ENCODE measurements around the gene PRR23A. TPM values are rescaled to one million over a fixed set of nuclear protein-coding genes. Genes with fewer than 3 reads are reported as not detected.

The PRR23A gene
- polyA plus RNA-seq, 3 donors = not detected

DNA sequence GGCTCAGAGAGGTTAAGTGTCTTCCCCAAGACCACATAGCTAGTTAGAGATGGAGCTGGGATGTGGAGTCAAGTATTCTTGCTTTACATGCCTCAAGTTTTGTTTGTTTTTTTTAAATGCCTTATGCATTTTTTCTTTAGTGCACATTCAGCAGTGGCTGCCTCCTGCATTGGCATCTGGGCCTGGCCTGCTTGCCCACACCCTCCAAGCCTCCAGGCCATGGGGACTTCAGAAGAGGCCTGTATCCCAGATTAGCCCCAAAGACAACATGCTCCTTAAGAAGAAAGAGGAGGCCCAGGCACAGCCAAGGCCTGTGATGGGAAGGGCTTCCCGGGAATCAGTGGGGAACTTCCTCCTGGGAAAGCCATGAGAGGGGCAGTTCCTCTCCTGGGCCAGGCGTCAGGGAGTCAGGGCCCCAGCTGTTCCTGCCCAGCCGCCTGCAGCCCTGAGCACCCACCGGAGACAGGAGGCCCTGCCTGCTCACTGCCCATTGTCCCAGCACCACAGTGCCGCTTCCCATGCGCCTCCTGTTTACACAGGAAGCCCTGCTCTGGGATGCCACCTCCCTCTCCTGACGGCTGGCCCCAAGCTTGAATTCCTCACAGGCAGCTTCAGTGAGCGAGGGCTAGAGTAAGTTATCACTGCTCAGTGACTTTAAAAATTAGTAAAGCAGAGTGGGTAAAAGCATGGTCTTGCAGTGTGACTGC lies 43.1 kb downstream of the PRR23A start:
- Mint-ChIP-seq H3K9me3 (peaks cover 2 to 31% (median 16%) of the 10 kb centered on the region in 7 donors), H3K4me1 (peaks cover 8% of the 10 kb centered on the region), H3K4me3 (no peak overlapping the region), H3K27ac (peak overlapping the region in 1 of 7 donors; percentile 45), H3K27me3 (ENCODE audit: low read depth in 3 of 3) (peaks cover 49 to 60% (median 52%) of the 10 kb centered on the region in 3 donors), H3K36me3 (peaks cover 0 to 2% of the 10 kb centered on the region in 2 donors)
- H3K4me3 ChIP-seq (replicated peaks in 1 of 3; ENCODE audit: low read depth in 2 of 3, low read length in 3 of 3) = no peak overlapping the region
- H4K20me1 ChIP-seq (ENCODE audit: insufficient read depth, low read length) = no peaks in the 10 kb centered on the region
- no peak for DNase-seq
- H3K9ac ChIP-seq (ENCODE audit: insufficient read depth, low read length, poor library complexity, severe bottlenecking) = no peak overlapping the region
- H3K4me2 ChIP-seq (replicated peaks; ENCODE audit: extremely low read depth, low read length, poor library complexity, severe bottlenecking) = no peak overlapping the region
- no peak overlapping the region for H2AFZ ChIP-seq (ENCODE audit: insufficient read depth, low read depth, low read length, poor library complexity, severe bottlenecking)
- peaks cover 5 to 7% of the 10 kb centered on the region in 2 donors for H3K9me3 ChIP-seq (replicated peaks in 1 of 2; ENCODE audit: control insufficient read depth in 1 of 2, insufficient read depth in 1 of 2, low read length in 2 of 2)
- H3K27ac ChIP-seq (ENCODE audit: low read depth in 1 of 2, low read length in 2 of 2) = no peak overlapping the region
- 78% methylated on average over 6 of the region's 8 CpGs for WGBS (ENCODE audit: insufficient coverage)
- intact Hi-C loops (cut with micrococcal nuclease) = no loop called here
- H3K36me3 ChIP-seq (replicated peaks in 1 of 2; ENCODE audit: control insufficient read depth in 1 of 2, insufficient read depth in 2 of 2, low read length in 2 of 2) = no peaks in the 10 kb centered on the region
- TF ChIP-seq, protein P1, sequence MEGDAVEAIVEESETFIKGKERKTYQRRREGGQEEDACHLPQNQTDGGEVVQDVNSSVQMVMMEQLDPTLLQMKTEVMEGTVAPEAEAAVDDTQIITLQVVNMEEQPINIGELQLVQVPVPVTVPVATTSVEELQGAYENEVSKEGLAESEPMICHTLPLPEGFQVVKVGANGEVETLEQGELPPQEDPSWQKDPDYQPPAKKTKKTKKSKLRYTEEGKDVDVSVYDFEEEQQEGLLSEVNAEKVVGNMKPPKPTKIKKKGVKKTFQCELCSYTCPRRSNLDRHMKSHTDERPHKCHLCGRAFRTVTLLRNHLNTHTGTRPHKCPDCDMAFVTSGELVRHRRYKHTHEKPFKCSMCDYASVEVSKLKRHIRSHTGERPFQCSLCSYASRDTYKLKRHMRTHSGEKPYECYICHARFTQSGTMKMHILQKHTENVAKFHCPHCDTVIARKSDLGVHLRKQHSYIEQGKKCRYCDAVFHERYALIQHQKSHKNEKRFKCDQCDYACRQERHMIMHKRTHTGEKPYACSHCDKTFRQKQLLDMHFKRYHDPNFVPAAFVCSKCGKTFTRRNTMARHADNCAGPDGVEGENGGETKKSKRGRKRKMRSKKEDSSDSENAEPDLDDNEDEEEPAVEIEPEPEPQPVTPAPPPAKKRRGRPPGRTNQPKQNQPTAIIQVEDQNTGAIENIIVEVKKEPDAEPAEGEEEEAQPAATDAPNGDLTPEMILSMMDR (IDR thresholded peaks at IDR 0.05) = no peak
- peaks cover 34 to 55% of the 10 kb centered on the region in 2 donors for H3K27me3 ChIP-seq (ENCODE audit: control insufficient read depth in 2 of 2, insufficient read depth in 2 of 2, low read length in 2 of 2)
- H3K4me1 ChIP-seq (ENCODE audit: control insufficient read depth in 1 of 2, insufficient read depth in 2 of 2, low read length in 2 of 2) = peaks cover 0 to 5% of the 10 kb centered on the region in 2 donors
- H3K79me2 ChIP-seq (ENCODE audit: insufficient read depth, low read length) = no peaks in the 10 kb centered on the region

GRCh38 chr3:138960417-138960852 lies 45.6 kb downstream of the PRR23A start:
- H3K27me3 ChIP-seq (ENCODE audit: control insufficient read depth in 2 of 2, insufficient read depth in 2 of 2, low read length in 2 of 2) = peaks cover 39 to 68% of the 10 kb centered on the region in 2 donors
- H4K20me1 ChIP-seq (ENCODE audit: insufficient read depth, low read length) = no peaks in the 10 kb centered on the region
- peaks cover 4 to 5% of the 10 kb centered on the region in 2 donors for H3K9me3 ChIP-seq (replicated peaks in 1 of 2; ENCODE audit: control insufficient read depth in 1 of 2, insufficient read depth in 1 of 2, low read length in 2 of 2)
- no peaks in the 10 kb centered on the region for H3K79me2 ChIP-seq (ENCODE audit: insufficient read depth, low read length)
- H3K4me1 ChIP-seq (ENCODE audit: control insufficient read depth in 1 of 2, insufficient read depth in 2 of 2, low read length in 2 of 2) = peaks cover 0 to 5% of the 10 kb centered on the region in 2 donors
- H3K4me3 ChIP-seq (replicated peaks in 1 of 3; ENCODE audit: low read depth in 2 of 3, low read length in 3 of 3) = no peak overlapping the region
- Mint-ChIP-seq H3K4me3 (peak overlapping the region in 1 of 2 donors; percentile 85), H3K27ac (no peak overlapping the region), H3K4me1 (peaks cover 8% of the 10 kb centered on the region), H3K36me3 (peaks cover 0 to 2% of the 10 kb centered on the region in 2 donors), H3K27me3 (ENCODE audit: low read depth in 3 of 3) (peaks cover 50 to 71% (median 54%) of the 10 kb centered on the region in 3 donors), H3K9me3 (peaks cover 2 to 23% (median 12%) of the 10 kb centered on the region in 7 donors)
- under 1% methylated on average over 36 of the region's 36 CpGs for WGBS (ENCODE audit: insufficient coverage)
- H3K4me2 ChIP-seq (replicated peaks; ENCODE audit: extremely low read depth, low read length, poor library complexity, severe bottlenecking) = peak overlapping the region; percentile 23
- no peaks in the 10 kb centered on the region for H3K36me3 ChIP-seq (replicated peaks in 1 of 2; ENCODE audit: control insufficient read depth in 1 of 2, insufficient read depth in 2 of 2, low read length in 2 of 2)
- H2AFZ ChIP-seq (ENCODE audit: insufficient read depth, low read depth, low read length, poor library complexity, severe bottlenecking) = no peak overlapping the region
- TF ChIP-seq, protein P1 (IDR thresholded peaks at IDR 0.05) = no peak
- no peak overlapping the region for H3K27ac ChIP-seq (ENCODE audit: low read depth in 1 of 2, low read length in 2 of 2)
- intact Hi-C loops (cut with micrococcal nuclease) = no loop called here
- no peak overlapping the region for H3K9ac ChIP-seq (ENCODE audit: insufficient read depth, low read length, poor library complexity, severe bottlenecking)
- DNase-seq = no peak

Other genes with a start within 250 kb of the PRR23A start
- gene PIK3CB, start 171.3 kb downstream of the PRR23A start, polyA plus RNA-seq = 10 to 100 TPM; 14.1 to 33.6 (median 20.4) TPM
- not detected for gene FOXL2, start 59.1 kb downstream of the PRR23A start, polyA plus RNA-seq
- gene FOXL2NB, start 59.1 kb downstream of the PRR23A start, polyA plus RNA-seq = not detected
- gene PRR23B, start 14.7 kb upstream of the PRR23A start, polyA plus RNA-seq = not detected
- not detected for gene PRR23C, start 38.6 kb upstream of the PRR23A start, polyA plus RNA-seq

All from CD14-positive monocyte (primary cell).